GM13977 (cell line): Measurements from ENCODE around the gene CHST14.
A peak's percentile ranks its signal among the peaks of the same experiment; 100 is the strongest.

ENCODE experiments used
- DNase-seq: peaks from one replicate; pipeline ENCODE4 v3.0.0; 2012; ENCODE audit warnings: low spot score
- in situ Hi-C: fragments of 300-500 bp; cut with MboI; formaldehyde crosslinking; loops from one replicate; pipeline ENCODE4 v1.12.0; 2022; ENCODE audit warnings: low sequenced_read_pairs, low pct_unique_long_range_greater_than_20kb, mixed read lengths, inconsistent platforms; ENCODE audit not compliant: unreplicated experiment
- TF ChIP-seq, protein P1 (sequence below): IDR thresholded peaks from 2 replicates; pipeline ENCODE4 v1.5.1; 2012; ENCODE audit warnings: mild to moderate bottlenecking, control low read depth; ENCODE audit not compliant: insufficient read depth; ENCODE audit errors: extremely low read depth, missing control alignments

CHST14 gene

DNA sequence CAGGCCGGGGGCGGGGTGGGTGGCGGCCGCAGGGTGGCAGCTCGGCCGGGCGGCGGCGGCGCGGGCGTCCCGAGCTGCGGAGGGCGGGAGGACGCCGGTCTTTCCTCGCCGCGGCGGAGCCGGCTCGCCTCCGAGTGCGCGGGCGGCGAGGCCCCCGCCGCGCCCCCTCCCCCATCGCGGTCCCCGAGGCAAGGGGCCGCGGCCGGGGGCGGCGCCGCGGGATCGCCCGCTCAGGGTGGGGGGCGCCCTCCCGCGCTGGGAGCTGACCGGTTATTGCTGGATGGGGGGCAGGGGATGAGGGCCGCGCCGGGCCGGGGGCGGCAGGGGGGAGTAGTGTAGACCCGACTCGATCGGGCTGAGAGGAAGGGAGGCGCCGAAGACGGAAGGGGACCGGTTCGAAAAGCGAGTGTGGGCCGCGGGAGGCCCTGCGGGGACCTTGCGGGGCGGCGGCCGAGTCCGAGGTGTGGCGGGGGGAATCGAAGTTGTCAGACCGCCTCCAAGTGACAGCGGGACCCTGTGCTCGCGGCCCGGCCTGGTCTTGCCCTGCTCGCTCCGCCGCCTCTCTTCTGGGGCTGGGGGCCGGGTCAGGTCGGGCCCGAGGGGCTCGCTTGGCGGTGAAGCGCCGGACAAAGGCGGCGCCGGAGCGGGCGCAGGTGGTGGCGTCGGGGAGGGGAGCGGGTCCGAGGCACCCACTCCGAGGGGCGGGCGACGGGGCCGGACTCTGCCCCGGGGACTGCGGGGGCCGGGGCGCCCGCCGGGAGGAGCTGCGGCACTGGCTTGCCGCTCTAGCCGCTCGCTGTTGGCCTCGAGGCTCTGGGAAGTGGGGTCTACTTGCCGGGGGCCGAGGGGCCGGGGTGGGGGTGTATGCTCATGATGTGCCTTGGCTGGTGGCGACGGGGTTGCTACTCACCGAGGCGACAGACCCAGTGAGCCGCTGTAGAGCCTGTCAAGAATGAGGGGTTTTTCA, 28.9 kb upstream of the CHST14 start:
- in situ Hi-C loops = no loop called here
- DNase-seq = peak; percentile 67
- TF ChIP-seq, protein P1, sequence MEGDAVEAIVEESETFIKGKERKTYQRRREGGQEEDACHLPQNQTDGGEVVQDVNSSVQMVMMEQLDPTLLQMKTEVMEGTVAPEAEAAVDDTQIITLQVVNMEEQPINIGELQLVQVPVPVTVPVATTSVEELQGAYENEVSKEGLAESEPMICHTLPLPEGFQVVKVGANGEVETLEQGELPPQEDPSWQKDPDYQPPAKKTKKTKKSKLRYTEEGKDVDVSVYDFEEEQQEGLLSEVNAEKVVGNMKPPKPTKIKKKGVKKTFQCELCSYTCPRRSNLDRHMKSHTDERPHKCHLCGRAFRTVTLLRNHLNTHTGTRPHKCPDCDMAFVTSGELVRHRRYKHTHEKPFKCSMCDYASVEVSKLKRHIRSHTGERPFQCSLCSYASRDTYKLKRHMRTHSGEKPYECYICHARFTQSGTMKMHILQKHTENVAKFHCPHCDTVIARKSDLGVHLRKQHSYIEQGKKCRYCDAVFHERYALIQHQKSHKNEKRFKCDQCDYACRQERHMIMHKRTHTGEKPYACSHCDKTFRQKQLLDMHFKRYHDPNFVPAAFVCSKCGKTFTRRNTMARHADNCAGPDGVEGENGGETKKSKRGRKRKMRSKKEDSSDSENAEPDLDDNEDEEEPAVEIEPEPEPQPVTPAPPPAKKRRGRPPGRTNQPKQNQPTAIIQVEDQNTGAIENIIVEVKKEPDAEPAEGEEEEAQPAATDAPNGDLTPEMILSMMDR = peak; percentile 38

DNA sequence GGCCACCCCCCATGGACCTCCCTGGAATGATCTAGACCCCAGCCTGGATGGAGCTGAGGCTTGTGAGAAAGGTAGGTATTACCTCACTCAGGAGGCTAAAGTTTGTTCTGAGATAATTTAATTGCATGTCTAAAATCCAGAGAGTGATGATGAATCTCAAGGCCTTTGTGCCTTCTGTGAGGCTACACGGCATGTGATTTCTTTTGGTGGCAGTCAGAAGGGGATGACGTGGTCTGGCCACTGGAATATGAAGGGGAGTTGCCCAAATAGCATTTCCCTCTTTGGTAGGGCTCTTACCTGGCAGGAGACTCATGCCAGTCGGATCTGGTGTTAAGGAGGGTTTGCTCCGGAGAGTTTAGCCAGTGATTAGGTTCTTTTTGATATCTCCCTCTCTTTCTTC, 27.5 kb upstream of the CHST14 start:
- TF ChIP-seq, protein P1 = no peak
- no peak for DNase-seq
- in situ Hi-C loops = no loop called here

DNA sequence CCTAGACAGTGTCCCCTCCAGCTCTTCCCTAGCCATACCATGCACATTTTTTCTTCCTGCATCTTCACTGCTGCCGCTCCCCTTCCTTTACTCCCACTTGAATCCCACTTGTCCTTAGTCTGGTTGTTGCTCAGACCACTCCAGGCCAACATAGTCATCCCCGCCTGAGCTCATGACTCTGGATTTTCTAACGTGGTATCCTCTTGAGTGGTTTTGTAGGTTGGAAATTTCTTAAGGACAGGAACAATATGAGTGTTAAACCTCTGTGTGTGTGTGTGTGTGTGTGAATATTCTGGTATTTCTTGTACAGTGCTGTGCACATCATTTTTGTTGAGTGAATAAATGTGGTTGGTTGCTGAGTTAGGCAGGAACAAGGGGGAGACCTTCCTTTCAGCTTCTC, 26.9 kb upstream of the CHST14 start:
- in situ Hi-C loops = no loop called here
- TF ChIP-seq, protein P1 = no peak

DNA sequence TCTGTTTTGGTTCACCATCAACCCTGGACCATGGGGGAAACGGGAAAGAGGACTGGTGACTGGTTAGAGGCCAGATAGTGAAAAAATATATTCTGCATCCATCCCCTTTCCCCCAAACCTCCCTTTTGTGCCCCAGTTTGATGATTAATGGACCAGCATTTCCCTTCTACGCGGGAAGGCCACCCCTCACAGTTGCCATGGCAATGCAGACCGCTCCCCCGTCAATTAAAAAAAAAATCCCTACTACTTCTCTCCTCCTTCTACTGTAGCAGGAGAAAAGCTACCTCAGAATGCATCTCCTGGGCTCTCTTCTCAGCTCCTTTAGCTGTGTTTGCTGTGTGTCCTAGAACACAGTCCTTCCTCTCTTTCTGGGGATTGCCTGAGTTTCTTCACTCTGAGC, 26.0 kb upstream of the CHST14 start:
- in situ Hi-C loops = no loop called here
- no peak for DNase-seq
- TF ChIP-seq, protein P1 = no peak

More for the DNA sequence above, 26.9 kb upstream of the CHST14 start:
- no peak for DNase-seq

DNA sequence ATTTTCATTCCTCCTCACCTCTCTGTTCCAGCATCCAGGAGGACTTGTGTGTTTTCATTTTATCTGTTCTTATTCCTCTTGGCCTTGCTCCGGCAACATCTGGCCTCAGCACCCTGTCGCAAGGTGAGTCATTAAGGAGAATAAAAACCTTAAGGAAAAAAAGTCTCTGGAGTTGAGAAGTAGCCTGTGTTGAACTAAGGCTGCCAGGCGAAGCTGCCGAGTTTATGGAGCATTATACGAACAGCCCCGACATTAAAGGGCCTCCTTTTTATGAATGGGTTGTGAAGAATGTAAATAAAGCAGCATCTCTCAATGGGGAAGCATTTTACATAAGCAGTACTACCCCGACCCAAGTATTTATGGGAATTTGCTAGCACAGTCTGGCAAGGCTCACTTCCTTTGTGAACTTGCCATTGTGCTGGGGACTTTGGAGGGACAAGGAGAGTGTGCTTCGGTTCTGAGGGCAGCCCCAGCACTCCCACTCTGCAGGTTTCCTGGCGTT, 25.3 kb upstream of the CHST14 start:
- in situ Hi-C loops = no loop called here
- no peak for DNase-seq
- TF ChIP-seq, protein P1 = no peak

DNA sequence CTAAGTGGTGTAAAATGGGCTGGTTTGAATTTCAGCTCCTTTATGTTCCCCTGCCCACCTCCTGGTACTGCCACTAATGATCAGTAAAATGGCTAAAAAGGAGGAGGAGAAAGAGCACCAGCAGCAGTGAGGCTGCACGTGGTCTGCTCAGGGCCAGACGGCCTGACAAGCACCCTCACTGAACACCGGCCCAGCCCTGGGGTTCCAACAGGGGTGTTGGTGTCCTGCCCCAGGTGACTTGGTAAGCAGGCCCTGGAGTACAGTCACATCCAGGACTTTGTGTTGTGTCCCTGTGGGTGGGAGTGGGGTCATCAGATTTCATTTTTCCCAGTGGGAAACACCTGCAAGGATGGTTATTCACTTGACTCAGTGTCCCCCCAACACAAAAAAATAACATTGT, 24.6 kb upstream of the CHST14 start:
- no peak for DNase-seq
- in situ Hi-C loops = no loop called here
- TF ChIP-seq, protein P1 = no peak
